ENCODE data around the gene KCNK7.

The KCNK7 gene

GRCh38 chr11:65578134-65578533, 17.5 kb downstream of the KCNK7 start:
- Histone ChIP-seq H2BK5ac (ENCODE audit: low read depth, low read length, poor library complexity) (no peak overlapping the region), H3K79me1 (ENCODE audit: low read length) (peaks cover 12% of the 10 kb centered on the region), H3K14ac (ENCODE audit: low read length) (no peak overlapping the region), H2BK12ac (ENCODE audit: low read length) (no peak overlapping the region), H3K4me3 (ENCODE audit: low read depth, low read length) (no peak overlapping the region), H3K18ac (ENCODE audit: low read length) (no peak overlapping the region), H2AK5ac (ENCODE audit: low read length) (no peak overlapping the region), H3K9me3 (ENCODE audit: insufficient read depth, low read depth, low read length) (no peaks in the 10 kb centered on the region), H2BK120ac (ENCODE audit: insufficient read depth, low read length, poor library complexity) (no peak overlapping the region), H4K91ac (ENCODE audit: low read depth, low read length) (no peak overlapping the region), H3K9ac (ENCODE audit: low read length) (no peak overlapping the region), H4K8ac (ENCODE audit: low read depth, low read length) (no peak overlapping the region), H3K27me3 (ENCODE audit: insufficient read depth, low read length) (no peaks in the 10 kb centered on the region), H2AFZ (ENCODE audit: insufficient read depth, low read length, poor library complexity) (no peak overlapping the region), H3K27ac (ENCODE audit: low read depth, low read length) (no peak overlapping the region), H3K4ac (ENCODE audit: low read depth, low read length) (no peak overlapping the region), H3K79me2 (ENCODE audit: control insufficient read depth, insufficient read depth, low read length, poor library complexity) (peaks cover 7% of the 10 kb centered on the region), H3K36me3 (ENCODE audit: control insufficient read depth in 1 of 2, insufficient read depth in 2 of 2, low read length in 2 of 2) (peaks cover 25 to 31% of the 10 kb centered on the region in 2 experiments), H3K4me2 (ENCODE audit: low read length) (no peak overlapping the region), H3K23ac (ENCODE audit: low read length) (no peak overlapping the region), H4K12ac (ENCODE audit: low read depth, low read length) (no peak overlapping the region), H3K4me1 (ENCODE audit: control insufficient read depth in 1 of 2, insufficient read depth in 2 of 2, low read length in 2 of 2) (peaks cover 23 to 30% of the 10 kb centered on the region in 2 experiments)
- no peak for DNase-seq
- no CpG with 5 or more reads among the region's 7 CpGs for WGBS (ENCODE audit: extremely low coverage, insufficient coverage, insufficient read length)

GRCh38 chr11:65577756-65578109, 17.9 kb downstream of the KCNK7 start:
- no peak overlapping the region for H2BK120ac ChIP-seq (ENCODE audit: insufficient read depth, low read length, poor library complexity)
- no peak overlapping the region for H3K27ac ChIP-seq (ENCODE audit: low read depth, low read length)
- no peak overlapping the region for H3K4me3 ChIP-seq (ENCODE audit: low read depth, low read length)
- no peak overlapping the region for H2AK5ac ChIP-seq (ENCODE audit: low read length)
- H3K9ac ChIP-seq (ENCODE audit: low read length) = no peak overlapping the region
- no peak overlapping the region for H2BK12ac ChIP-seq (ENCODE audit: low read length)
- no peak overlapping the region for H3K4ac ChIP-seq (ENCODE audit: low read depth, low read length)
- H3K18ac ChIP-seq (ENCODE audit: low read length) = no peak overlapping the region
- no peak overlapping the region for H4K12ac ChIP-seq (ENCODE audit: low read depth, low read length)
- no peak overlapping the region for H2BK5ac ChIP-seq (ENCODE audit: low read depth, low read length, poor library complexity)
- no peaks in the 10 kb centered on the region for H3K27me3 ChIP-seq (ENCODE audit: insufficient read depth, low read length)
- no peak overlapping the region for H4K91ac ChIP-seq (ENCODE audit: low read depth, low read length)
- no peak overlapping the region for H2AFZ ChIP-seq (ENCODE audit: insufficient read depth, low read length, poor library complexity)
- peaks cover 7% of the 10 kb centered on the region for H3K79me2 ChIP-seq (ENCODE audit: control insufficient read depth, insufficient read depth, low read length, poor library complexity)
- no peak for DNase-seq
- H3K36me3 ChIP-seq (ENCODE audit: control insufficient read depth in 1 of 2, insufficient read depth in 2 of 2, low read length in 2 of 2) = peaks cover 25 to 31% of the 10 kb centered on the region in 2 experiments
- H3K14ac ChIP-seq (ENCODE audit: low read length) = no peak overlapping the region
- no peak overlapping the region for H4K8ac ChIP-seq (ENCODE audit: low read depth, low read length)
- H3K79me1 ChIP-seq (ENCODE audit: low read length) = peaks cover 12% of the 10 kb centered on the region
- H3K4me2 ChIP-seq (ENCODE audit: low read length) = no peak overlapping the region
- no CpG with 5 or more reads among the region's 8 CpGs for WGBS (ENCODE audit: extremely low coverage, insufficient coverage, insufficient read length)
- H3K9me3 ChIP-seq (ENCODE audit: insufficient read depth, low read depth, low read length) = no peaks in the 10 kb centered on the region
- peaks cover 24 to 31% of the 10 kb centered on the region in 2 experiments for H3K4me1 ChIP-seq (ENCODE audit: control insufficient read depth in 1 of 2, insufficient read depth in 2 of 2, low read length in 2 of 2)
- H3K23ac ChIP-seq (ENCODE audit: low read length) = no peak overlapping the region

DNA sequence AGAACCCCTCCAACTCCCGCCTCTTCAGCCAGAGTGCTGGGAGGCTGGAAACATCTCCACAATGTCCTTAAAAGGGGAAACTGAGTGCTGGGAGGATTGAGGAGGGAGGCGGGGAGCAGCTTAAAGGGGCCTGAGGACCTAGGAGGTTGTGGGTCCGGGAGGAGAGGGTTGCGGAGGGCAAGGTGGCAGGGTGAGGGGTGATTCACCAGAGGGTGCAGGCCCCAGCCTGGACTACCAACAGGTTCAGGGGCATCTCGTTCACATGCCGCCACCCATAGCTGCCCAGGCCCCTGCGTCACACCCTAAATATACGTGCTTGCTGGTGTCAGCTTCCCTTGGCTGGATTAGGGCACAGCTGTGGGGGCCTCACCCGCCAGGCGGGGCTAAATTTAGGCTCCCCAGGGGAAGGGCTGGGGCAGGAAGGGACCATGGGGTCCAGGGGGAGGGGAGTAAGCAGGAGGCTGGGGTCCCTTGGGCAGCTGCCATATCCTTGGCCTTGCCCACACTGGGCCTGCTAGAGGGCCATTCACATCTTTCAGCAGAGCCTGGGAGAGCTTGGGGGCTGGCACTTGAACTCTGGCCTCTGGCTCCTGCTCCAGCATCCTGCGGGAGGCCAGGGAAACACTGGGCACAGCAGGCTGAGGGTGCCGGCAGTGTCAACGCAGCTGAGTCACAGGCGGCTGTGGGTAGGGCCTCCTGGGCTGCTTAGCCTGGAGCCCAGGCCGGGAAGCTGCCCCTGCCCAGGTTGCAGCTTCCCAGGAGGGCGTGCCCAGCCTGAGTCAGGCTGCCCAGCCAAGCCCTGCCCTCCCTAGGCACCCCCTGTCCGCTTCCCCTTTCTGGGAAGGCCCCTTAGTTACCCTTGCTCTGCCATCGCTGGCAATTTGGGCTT, 18.5 kb downstream of the KCNK7 start:
- Histone ChIP-seq H4K91ac (ENCODE audit: low read depth, low read length) (no peak overlapping the region), H3K23ac (ENCODE audit: low read length) (no peak overlapping the region), H3K9ac (ENCODE audit: low read length) (no peak overlapping the region), H4K12ac (ENCODE audit: low read depth, low read length) (no peak overlapping the region), H3K4me2 (ENCODE audit: low read length) (no peak overlapping the region), H2BK12ac (ENCODE audit: low read length) (no peak overlapping the region), H2AFZ (ENCODE audit: insufficient read depth, low read length, poor library complexity) (no peak overlapping the region), H2BK5ac (ENCODE audit: low read depth, low read length, poor library complexity) (no peak overlapping the region), H4K8ac (ENCODE audit: low read depth, low read length) (no peak overlapping the region), H3K27me3 (ENCODE audit: insufficient read depth, low read length) (no peaks in the 10 kb centered on the region), H2AK5ac (ENCODE audit: low read length) (no peak overlapping the region), H3K27ac (ENCODE audit: low read depth, low read length) (no peak overlapping the region), H3K36me3 (ENCODE audit: control insufficient read depth in 1 of 2, insufficient read depth in 2 of 2, low read length in 2 of 2) (peaks cover 25 to 31% of the 10 kb centered on the region in 2 experiments), H3K4ac (ENCODE audit: low read depth, low read length) (no peak overlapping the region), H3K18ac (ENCODE audit: low read length) (peak overlapping the region; percentile 30), H2BK120ac (ENCODE audit: insufficient read depth, low read length, poor library complexity) (no peak overlapping the region), H3K79me1 (ENCODE audit: low read length) (peaks cover 14% of the 10 kb centered on the region), H3K79me2 (ENCODE audit: control insufficient read depth, insufficient read depth, low read length, poor library complexity) (peaks cover 10% of the 10 kb centered on the region), H3K4me1 (ENCODE audit: control insufficient read depth in 1 of 2, insufficient read depth in 2 of 2, low read length in 2 of 2) (peaks cover 24 to 31% of the 10 kb centered on the region in 2 experiments), H3K9me3 (ENCODE audit: insufficient read depth, low read depth, low read length) (no peaks in the 10 kb centered on the region), H3K4me3 (ENCODE audit: low read depth, low read length) (no peak overlapping the region), H3K14ac (ENCODE audit: low read length) (no peak overlapping the region)
- WGBS (ENCODE audit: extremely low coverage, insufficient coverage, insufficient read length) = no CpG with 5 or more reads among the region's 18 CpGs
- peak; percentile 81 to 84 for DNase-seq

DNA sequence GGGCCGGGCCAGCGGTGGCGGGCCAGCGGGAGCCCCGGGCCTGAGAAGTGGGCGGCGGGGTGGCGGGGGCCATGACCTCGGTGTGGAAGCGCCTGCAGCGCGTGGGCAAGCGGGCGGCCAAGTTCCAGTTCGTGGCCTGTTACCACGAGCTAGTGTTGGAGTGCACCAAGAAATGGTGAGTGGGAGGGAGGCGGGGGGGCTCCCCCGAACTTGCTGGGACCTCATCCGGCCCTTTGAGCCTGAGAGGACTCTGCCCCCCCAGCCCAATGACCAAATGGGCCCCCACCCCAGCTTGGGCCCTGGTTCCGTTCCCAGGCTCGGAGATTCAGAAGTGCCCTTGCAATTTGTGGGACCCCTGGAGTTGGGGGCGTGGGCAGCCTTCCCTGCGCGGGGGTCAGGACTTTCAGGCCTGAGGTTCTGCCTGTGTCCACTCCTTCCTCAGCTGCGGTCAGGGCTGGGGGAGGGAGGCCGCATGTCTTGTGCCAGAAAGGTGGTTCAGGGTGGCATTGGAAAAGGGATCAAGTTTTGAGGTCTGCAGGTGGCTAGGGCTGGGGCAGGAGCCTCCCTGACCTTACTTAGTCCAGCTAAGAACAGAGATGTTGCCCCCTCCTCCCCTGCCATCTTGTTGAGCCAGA, 19.3 kb downstream of the KCNK7 start:
- H3K79me2 ChIP-seq (ENCODE audit: control insufficient read depth, insufficient read depth, low read length, poor library complexity) = peaks cover 10% of the 10 kb centered on the region
- peak overlapping the region; percentile 71 for H3K4ac ChIP-seq (ENCODE audit: low read depth, low read length)
- no CpG with 5 or more reads among the region's 26 CpGs for WGBS (ENCODE audit: extremely low coverage, insufficient coverage, insufficient read length)
- H3K4me2 ChIP-seq (ENCODE audit: low read length) = peak overlapping the region; percentile 71
- H3K9me3 ChIP-seq (ENCODE audit: insufficient read depth, low read depth, low read length) = no peaks in the 10 kb centered on the region
- no peak for DNase-seq
- H3K4me1 ChIP-seq (ENCODE audit: control insufficient read depth in 1 of 2, insufficient read depth in 2 of 2, low read length in 2 of 2) = peaks cover 32 to 34% of the 10 kb centered on the region in 2 experiments
- no peak overlapping the region for H2BK5ac ChIP-seq (ENCODE audit: low read depth, low read length, poor library complexity)
- peak overlapping the region; percentile 77 for H4K91ac ChIP-seq (ENCODE audit: low read depth, low read length)
- peaks cover 23% of the 10 kb centered on the region in 2 experiments for H3K36me3 ChIP-seq (ENCODE audit: control insufficient read depth in 1 of 2, insufficient read depth in 2 of 2, low read length in 2 of 2)
- H3K79me1 ChIP-seq (ENCODE audit: low read length) = peaks cover 16% of the 10 kb centered on the region
- peak overlapping the region; percentile 90 for H3K14ac ChIP-seq (ENCODE audit: low read length)
- no peaks in the 10 kb centered on the region for H3K27me3 ChIP-seq (ENCODE audit: insufficient read depth, low read length)
- H3K4me3 ChIP-seq (ENCODE audit: low read depth, low read length) = peak overlapping the region; percentile 72
- no peak overlapping the region for H3K9ac ChIP-seq (ENCODE audit: low read length)
- H2BK120ac ChIP-seq (ENCODE audit: insufficient read depth, low read length, poor library complexity) = peak overlapping the region; percentile 39
- no peak overlapping the region for H3K23ac ChIP-seq (ENCODE audit: low read length)
- peak overlapping the region; percentile 91 for H4K12ac ChIP-seq (ENCODE audit: low read depth, low read length)
- H3K18ac ChIP-seq (ENCODE audit: low read length) = peak overlapping the region; percentile 78
- peak overlapping the region; percentile 56 for H2AFZ ChIP-seq (ENCODE audit: insufficient read depth, low read length, poor library complexity)
- no peak overlapping the region for H3K27ac ChIP-seq (ENCODE audit: low read depth, low read length)
- peak overlapping the region; percentile 61 for H2AK5ac ChIP-seq (ENCODE audit: low read length)
- H2BK12ac ChIP-seq (ENCODE audit: low read length) = peak overlapping the region; percentile 8
- peak overlapping the region; percentile 79 for H4K8ac ChIP-seq (ENCODE audit: low read depth, low read length)

Measured in trophoblast cell (in vitro differentiated cells and primary cell).